Bronchial epithelial cell (primary cell): ENCODE results near the gene DENND2A. TPM values are rescaled to one million over a fixed set of nuclear protein-coding genes. Genes with fewer than 3 reads are reported as not detected.
"Not testable (repeated sequence)": the region's sequence is repeated elsewhere in the genome, so short reads cannot be mapped to it uniquely, and the experiment has no call there.

Experiments
- DNase-seq: peaks from one replicate; pipeline ENCODE4 v3.0.0-alpha.2; 2010; ENCODE audit warnings: low read depth
- FAIRE-seq: peaks from 2 replicates; lab custom pipeline; 2011; peaks lifted over from hg19 to GRCh38; lab: Jason Lieb, UNC
- H3K27me3 ChIP-seq: 2 replicates; pipeline ENCODE4 v1.5.1; 2011; ENCODE audit warnings: low read length; ENCODE audit not compliant: control insufficient read depth, insufficient read depth
- H3K36me3 ChIP-seq: 2 replicates; pipeline ENCODE4 v1.5.1; 2011; ENCODE audit warnings: low read length; ENCODE audit not compliant: control insufficient read depth, insufficient read depth
- H3K4me3 ChIP-seq: 2 replicates; pipeline ENCODE4 v1.5.1; 2011; ENCODE audit warnings: mild to moderate bottlenecking, low read depth, low read length, control low read depth
- total RNA-seq: library from RNA; depleted of rRNA; stranded (reverse); fragments of >200 nt; gene quantifications from 2 replicates; pipeline ENCODE4 v1.2.1, GENCODE V29; 2014
- TF ChIP-seq, protein P1 (sequence below): IDR thresholded peaks from 2 replicates; pipeline ENCODE4 v1.5.1; 2011; ENCODE audit warnings: mild to moderate bottlenecking, moderate library complexity, low read length, control low read depth, inconsistent platforms; ENCODE audit not compliant: insufficient read depth, severe bottlenecking

Gene DENND2A
- total RNA-seq, 1 donor from 2014 or later, result 0.26 TPM

DNA sequence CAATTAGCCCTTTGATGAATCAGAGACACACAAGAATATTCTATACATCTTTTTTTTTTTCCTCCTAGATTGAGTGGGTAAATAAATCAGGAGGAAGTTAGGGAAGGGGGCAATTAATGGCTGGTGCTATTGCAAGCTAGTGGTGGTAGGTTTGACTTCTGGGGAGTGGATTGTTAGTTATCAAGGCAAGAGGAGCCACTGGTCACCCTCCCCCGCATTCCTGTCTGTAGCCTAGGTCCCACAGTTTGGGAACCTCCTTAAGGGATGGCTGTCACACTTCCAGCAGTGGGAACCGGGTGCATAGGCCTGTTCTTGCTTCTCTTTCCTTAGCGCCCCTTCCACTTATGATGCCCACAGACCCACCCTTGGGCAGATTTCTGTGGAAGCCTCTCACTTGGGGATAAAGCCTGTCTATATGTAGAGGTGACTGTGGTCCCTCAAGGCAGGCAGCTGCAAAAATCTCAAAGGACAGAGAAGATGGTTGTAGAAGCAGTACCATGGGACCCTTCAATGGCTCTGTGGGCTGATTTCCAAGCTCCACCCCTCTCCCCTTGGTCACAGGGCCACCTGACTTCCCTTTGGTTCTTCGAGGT lies 29.8 kb upstream of the DENND2A start:
- TF ChIP-seq, protein P1, sequence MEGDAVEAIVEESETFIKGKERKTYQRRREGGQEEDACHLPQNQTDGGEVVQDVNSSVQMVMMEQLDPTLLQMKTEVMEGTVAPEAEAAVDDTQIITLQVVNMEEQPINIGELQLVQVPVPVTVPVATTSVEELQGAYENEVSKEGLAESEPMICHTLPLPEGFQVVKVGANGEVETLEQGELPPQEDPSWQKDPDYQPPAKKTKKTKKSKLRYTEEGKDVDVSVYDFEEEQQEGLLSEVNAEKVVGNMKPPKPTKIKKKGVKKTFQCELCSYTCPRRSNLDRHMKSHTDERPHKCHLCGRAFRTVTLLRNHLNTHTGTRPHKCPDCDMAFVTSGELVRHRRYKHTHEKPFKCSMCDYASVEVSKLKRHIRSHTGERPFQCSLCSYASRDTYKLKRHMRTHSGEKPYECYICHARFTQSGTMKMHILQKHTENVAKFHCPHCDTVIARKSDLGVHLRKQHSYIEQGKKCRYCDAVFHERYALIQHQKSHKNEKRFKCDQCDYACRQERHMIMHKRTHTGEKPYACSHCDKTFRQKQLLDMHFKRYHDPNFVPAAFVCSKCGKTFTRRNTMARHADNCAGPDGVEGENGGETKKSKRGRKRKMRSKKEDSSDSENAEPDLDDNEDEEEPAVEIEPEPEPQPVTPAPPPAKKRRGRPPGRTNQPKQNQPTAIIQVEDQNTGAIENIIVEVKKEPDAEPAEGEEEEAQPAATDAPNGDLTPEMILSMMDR, result no peak
- H3K4me3 ChIP-seq, result no peak overlapping the region
- FAIRE-seq (no peak), DNase-seq (no peak)
- H3K27me3 ChIP-seq, result no peaks in the 10 kb centered on the region
- no peaks in the 10 kb centered on the region for H3K36me3 ChIP-seq

DNA sequence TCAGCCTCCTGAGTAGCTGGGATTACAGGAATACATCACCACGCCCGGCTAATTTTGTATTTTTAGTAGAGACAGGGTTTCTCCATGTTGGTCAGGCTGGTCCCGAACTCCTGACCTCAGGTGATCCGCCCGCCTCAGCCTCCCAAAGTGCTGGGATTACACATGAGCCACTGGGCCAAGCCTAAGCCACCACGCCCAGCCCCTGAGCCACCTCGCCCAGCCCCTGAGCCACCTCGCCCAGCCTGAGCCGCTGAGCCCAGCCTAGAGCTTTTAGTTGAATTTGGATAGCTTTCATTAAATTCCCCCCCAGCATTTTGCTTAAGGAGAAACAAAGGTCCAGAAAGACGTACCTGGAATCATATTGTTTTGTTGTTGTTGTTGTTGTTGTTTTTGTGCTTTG lies 29.2 kb upstream of the DENND2A start:
- not testable (repeated sequence) for H3K27me3 ChIP-seq, FAIRE-seq, H3K36me3 ChIP-seq, H3K4me3 ChIP-seq, DNase-seq

DNA sequence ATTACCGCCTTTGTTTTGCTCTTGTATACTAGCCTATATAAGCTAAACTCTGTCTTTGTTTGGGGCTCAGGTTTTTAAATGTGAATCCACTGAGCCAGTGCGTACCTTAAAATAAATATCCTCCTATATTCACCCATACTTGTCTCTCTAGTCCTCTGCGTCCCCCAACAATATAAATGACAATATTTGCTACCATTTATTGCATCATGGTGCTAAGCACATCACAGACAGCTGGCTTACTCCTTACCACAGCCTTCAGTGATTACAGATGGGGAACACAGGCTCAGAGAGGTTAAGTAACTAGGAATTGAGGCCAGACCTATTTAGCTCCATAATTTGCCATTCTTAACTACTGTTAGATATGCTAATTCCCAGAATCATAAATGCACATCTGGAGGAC lies 28.7 kb upstream of the DENND2A start:
- TF ChIP-seq, protein P1, result no peak
- DNase-seq, result no peak
- H3K36me3 ChIP-seq, result no peaks in the 10 kb centered on the region
- no peaks in the 10 kb centered on the region for H3K27me3 ChIP-seq
- H3K4me3 ChIP-seq, result no peak overlapping the region
- FAIRE-seq, result no peak

DNA sequence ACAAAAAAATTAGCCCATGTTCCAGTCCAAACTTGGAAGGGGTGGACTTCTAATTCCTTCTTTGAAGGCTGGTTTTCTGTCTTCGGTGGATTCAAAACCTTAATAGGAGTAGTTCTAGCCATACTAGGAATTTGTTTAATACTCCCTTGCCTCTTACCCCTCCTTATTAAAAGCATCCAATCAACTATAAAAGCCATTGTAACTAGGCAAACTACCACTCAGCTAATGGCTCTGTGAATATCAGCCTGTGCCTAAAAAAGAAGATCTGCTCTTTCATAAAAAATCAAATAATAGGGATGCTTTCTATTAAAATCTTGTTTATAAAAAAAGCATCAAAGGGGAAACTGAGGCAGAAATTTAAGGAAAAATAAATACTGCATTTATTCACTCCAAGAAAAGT lies 28.0 kb upstream of the DENND2A start:
- H3K36me3 ChIP-seq, result no peaks in the 10 kb centered on the region
- no peak for FAIRE-seq
- no peak for DNase-seq

DNA sequence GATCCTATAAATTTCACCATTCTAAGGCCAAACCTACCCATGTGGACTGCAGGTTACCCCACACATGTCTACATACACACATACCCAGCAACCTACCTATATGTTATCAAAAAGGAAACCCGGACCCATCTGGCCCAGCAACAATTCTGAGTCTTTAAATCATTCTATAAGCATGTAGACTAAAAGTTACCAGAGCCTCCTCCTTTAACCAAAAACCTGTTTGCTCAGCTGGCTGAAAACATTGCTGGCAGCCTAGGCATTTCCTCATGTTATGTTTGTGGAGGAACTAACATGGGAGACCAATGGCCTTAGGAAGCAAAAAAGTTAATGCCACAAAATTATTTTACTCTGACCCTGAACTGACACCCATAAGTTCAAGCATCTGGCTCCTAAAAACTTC lies 26.9 kb upstream of the DENND2A start:
- no peaks in the 10 kb centered on the region for H3K36me3 ChIP-seq
- H3K4me3 ChIP-seq, result no peak overlapping the region
- TF ChIP-seq, protein P1, result no peak
- no peaks in the 10 kb centered on the region for H3K27me3 ChIP-seq
- DNase-seq (no peak), FAIRE-seq (no peak)

More for the DNA sequence above, 28.0 kb upstream of the DENND2A start:
- Histone ChIP-seq H3K27me3 (no peaks in the 10 kb centered on the region), H3K4me3 (no peak overlapping the region)
- TF ChIP-seq, protein P1, result no peak

DNA sequence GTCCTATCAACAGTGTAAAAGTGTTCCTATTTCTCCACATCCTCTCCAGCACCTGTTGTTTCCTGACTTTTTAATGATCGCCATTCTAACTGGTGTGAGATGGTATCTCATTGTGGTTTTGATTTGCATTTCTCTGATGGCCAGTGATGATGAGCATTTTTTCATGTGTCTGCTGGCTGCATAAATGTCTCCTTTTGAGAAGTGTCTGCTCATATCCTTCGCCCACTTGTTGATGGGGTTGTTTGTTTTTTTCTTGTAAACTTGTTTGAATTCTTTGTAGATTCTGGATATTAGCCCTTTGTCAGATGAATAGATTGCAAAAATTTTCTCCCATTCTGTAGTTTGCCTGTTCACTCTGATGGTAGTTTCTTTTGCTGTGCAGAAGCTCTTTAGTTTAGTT lies 22.3 kb upstream of the DENND2A start:
- not testable (repeated sequence) for H3K27me3 ChIP-seq, DNase-seq, H3K36me3 ChIP-seq, FAIRE-seq, H3K4me3 ChIP-seq

DNA sequence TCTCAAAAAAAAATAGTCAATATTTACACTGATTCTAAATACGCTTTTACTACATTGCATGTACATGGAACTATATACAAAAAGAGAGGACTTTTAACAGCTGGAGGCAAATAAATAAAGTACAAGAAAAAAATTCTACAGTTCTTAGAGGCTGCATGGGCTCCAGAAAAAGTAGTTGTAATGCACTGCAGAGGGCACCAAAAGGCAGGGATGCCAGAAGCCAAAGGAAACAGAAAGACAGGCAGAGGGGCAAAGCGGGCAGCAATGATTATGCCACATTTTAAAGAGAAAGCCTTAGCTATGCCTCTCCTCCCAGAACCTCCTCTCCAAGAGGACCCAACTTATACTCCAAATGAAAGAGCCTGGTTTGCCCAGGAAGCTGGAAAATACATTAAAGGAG lies 20.5 kb upstream of the DENND2A start:
- TF ChIP-seq, protein P1, result peak; percentile 24
- Histone ChIP-seq H3K36me3 (no peaks in the 10 kb centered on the region), H3K27me3 (no peaks in the 10 kb centered on the region), H3K4me3 (no peak overlapping the region)
- no peak for FAIRE-seq
- no peak for DNase-seq
